NCI-H526 (cell line): Measurements from ENCODE around the gene TASOR2.

Source experiments
- DNase-seq, 2 experiments: peaks; one replicate each; lab custom pipeline; 2025; lab: John Stamatoyannopoulos, UW

TASOR2 gene

GRCh38 chr10:5684971-5685763 is 529 bp downstream of the TASOR2 start:
- DNase-seq: peak; percentile 37 to 60

GRCh38 chr10:5685764-5686240 is 1.2 kb downstream of the TASOR2 start:
- no peak for DNase-seq

DNA sequence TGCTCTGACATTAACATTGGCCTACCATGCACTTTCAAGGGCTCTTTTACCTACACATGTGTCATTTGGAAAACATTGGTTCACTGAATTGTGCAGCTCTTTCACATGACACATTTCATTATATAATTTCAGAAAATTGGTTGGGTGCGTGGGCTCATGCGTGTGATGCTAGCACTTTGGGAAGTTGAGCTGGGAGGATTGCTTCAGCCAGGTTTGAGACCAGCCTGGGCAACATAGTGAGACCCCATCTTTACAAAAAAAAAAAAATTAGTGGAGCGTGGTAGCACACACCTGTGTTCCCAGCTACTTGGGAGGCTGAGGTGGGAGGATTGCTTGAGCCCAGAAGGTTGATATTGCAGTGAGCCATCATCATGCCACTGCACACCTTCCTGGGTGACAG is 3.9 kb downstream of the TASOR2 start:
- DNase-seq: no peak

GRCh38 chr10:5691786-5692185 is 7.1 kb downstream of the TASOR2 start:
- peak; percentile 8 to 12 for DNase-seq

DNA sequence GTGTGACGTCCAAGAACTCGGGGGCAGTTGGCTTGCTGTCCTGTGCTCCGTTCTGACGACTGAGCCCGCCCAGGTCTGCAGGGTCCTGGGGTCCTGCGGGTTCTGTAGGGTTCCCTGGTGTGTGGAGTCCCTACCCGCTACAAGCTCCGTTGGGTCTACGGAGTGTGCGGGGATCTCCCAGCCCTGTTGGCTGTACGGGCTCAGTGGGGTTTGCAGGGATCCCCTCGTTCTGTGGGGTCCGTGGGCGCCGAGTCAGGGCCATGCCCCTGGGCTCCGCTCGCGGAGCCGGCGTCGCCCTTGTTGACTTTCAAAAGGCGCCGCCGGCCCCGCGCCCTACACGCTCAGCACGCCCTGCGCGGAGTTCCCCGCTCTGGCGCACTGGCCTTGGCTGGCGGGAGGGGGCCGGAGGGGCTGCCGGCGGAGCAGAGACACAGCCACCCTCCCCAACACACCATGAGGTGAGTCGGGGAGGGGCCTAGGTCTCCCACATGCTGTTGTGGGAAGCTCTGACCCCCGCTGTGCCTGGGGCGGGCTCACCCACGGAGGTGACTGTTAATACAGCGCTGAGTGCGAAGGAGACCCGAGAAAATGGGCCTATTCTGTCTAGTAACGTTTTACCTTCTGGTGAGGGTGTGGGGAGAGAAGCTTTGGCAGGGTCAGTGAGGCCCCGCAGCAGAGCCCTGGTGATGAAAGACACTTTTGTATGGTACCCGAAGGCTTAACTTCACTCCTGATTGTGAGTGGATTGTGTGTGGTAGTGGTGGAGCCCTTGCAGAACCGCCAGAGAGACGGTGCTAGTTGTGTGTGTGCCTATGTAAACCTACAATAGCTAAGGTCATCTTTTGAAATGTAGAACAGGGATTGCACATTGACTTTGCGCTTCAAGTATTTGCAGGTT is 8.1 kb downstream of the TASOR2 start:
- peak; percentile 40 to 85 for DNase-seq

DNA sequence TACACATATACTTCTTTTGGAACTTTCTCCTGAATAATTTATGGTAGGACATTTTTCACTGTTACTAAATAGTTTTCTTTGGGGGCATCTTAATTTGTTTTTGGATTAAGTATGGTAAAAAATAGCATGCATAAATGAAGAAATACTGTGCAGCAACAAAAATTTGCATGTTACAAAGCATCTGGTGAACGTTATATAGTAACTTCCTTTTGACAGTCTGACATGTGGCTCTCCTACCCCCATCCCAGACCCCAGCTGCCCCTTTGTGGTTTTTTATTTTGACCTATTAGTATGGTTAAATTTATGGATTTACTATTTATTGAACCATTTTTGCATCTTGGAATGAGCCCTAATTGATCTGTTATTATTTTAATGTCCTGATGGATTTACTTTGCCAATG is 9.9 kb downstream of the TASOR2 start:
- peak; percentile 14 for DNase-seq

DNA sequence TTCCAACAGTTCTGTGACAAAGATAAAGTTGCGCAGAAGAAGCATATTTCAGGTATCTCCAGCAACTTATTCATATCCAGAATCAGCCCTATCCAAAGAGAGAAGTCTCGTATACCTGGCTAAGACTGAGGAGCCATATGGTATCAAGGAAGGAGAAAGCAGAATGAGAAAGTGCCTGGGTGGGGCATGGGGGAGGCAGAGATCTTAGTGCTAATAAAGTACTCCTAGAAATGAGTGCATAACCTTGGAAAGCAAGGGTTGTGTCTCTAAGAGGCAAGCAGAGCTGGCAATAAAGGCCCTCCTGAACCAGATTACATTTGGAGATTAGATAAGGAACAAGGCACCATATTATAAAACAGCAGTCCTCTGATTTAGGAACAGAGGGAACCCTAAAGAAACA is 12.7 kb downstream of the TASOR2 start:
- DNase-seq: no peak

DNA sequence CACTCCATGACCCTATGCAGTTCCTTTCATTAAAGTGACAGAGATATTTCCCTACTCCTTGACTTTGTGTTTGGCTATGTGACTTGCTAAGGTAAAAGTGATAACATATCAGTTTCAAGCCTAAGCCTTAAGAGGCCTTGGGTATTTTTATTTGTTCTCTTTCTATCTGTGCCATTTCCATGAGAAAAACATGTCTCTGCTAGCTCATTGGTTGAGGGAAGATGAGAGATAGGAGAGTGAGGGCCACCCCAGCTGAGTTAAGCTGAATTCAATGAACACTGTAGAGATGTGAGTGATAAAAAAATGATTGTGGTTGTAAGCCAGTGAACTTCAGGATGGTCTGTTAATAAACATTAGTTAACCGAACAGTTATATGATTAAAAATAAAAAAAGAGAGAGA is 13.4 kb downstream of the TASOR2 start:
- DNase-seq: no peak

GRCh38 chr10:5708356-5708755 is 23.7 kb downstream of the TASOR2 start:
- DNase-seq: no peak

GRCh38 chr10:5709865-5710264 is 25.2 kb downstream of the TASOR2 start:
- no peak for DNase-seq

- DNase-seq: no peak
Observed at GRCh38 chr10:5710859-5711258, 26.2 kb downstream of the TASOR2 start.

DNA sequence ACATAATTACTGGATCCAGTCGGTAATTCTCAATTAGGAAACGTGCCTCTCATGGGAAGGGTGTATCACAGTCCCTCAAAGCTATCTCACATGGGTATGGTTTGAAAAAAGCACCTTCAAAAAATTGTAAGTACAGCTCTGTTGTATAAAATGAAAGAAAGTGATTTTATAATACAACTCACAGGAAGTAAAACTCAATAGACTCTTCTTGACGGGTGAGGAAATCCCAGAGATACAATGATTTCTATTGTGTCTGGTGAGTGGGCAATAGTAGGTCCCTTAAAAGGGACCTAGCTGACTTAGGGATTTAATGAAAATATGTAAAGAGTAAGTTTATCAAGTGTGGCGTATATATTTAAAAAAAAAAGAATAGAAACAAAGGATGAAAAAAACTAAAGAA is 27.0 kb downstream of the TASOR2 start:
- DNase-seq: no peak

DNA sequence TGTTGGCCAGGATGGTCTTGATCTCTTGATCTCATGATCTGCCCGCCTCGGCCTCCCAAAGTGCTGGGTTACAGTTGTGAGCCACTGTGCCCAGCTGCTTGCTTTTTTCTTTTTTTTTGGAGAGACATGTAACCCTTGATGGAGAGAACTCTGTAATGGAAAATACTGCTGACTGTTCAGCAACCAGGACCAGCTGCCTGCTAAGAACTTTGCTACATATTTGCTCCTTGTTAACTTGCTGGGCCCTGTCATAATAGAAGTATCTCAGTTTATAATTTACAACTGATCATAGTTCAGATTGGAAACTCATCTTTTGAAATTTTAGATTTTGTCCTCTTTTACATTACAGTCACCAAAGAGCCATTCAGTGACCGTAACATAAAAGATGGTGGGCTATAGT is 34.9 kb downstream of the TASOR2 start:
- DNase-seq: no peak

DNA sequence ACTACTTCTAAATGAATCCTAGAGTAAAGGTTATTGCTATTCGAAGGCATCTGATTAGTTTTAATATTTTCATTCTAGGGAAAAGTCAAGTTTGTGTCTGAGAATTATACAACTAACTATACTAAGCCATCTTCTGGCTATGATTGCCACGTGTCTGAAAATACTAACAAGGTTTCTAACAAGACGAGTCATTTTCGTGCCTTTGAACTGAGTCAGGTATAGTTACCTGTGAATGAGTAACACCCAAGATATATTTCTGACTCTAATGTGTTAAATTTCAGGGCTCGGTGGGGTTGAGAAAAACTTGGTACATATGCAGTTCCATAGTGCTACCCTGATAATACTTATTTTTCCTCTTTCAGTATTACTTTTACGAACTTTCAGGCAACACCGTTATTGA is 35.5 kb downstream of the TASOR2 start:
- DNase-seq: no peak

- DNase-seq: no peak
Observed at GRCh38 chr10:5723692-5724091, 39.1 kb downstream of the TASOR2 start.

- DNase-seq: no peak
Observed at GRCh38 chr10:5730766-5731165, 46.1 kb downstream of the TASOR2 start.

DNA sequence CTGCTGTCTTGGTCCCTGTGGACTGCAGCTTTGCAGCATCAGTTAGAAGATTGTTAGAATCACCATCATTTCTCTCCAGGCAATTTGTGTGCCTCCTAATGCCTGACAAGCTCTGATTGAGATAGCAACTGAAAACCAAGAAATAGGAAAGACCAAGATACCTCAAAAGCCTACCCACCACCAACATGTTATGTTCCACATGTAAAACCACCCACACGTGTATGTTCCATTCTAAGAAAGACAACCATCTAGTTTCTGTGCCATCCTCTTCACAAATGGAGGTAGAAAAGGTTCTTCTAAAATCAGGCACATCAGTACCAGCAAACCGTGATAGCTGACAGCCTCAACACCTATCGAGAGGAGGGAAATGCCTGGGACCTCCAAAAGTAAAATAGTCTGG is 46.9 kb downstream of the TASOR2 start:
- no peak for DNase-seq

- no peak for DNase-seq
Observed at GRCh38 chr10:5732141-5732540, 47.5 kb downstream of the TASOR2 start.
